Uterus (tissue), 4 donors: ENCODE data around the gene CWF19L1. TPM values are rescaled to one million over a fixed set of nuclear protein-coding genes. Genes with fewer than 3 reads are reported as not detected.
"Not testable (repeated sequence)": the region's sequence is repeated elsewhere in the genome, so short reads cannot be mapped to it uniquely, and the experiment has no call there.

Experiments
- DNase-seq, 2 donors: peaks; one replicate each; pipeline ENCODE4 v3.0.0-alpha.2; 2019 to 2020
- H3K27ac ChIP-seq, 2 donors: fragments of 200-600 bp; sonication (generic); 1 replicate in 1 of 2; 2 replicates in 1 of 2; pipeline ENCODE4 v1.5.1; 2016 to 2018
- H3K27me3 ChIP-seq, 2 donors: fragments of 200-600 bp; sonication (generic); one replicate each; pipeline ENCODE4 v1.5.1; 2018 to 2019; ENCODE audit warnings: control low read depth in 1 of 2
- H3K36me3 ChIP-seq, 2 donors: fragments of 200-600 bp; sonication (generic); one replicate each; pipeline ENCODE4 v1.5.1; 2019; ENCODE audit warnings: control low read depth in 1 of 2
- H3K4me1 ChIP-seq, 2 donors: fragments of 200-600 bp; sonication (generic); one replicate each; pipeline ENCODE4 v1.5.1; 2018 to 2019; ENCODE audit warnings: control low read depth in 1 of 2
- H3K4me3 ChIP-seq, 2 donors: fragments of 200-600 bp; sonication (generic); 1 replicate in 1 of 2; 2 replicates in 1 of 2; pipeline ENCODE4 v1.5.1; 2018 to 2019; ENCODE audit warnings: mild to moderate bottlenecking in 1 of 2
- H3K9me3 ChIP-seq, 2 donors: fragments of 200-600 bp; sonication (generic); one replicate each; pipeline ENCODE4 v1.5.1; 2019; ENCODE audit warnings: control low read depth in 1 of 2
- POLR2A ChIP-seq, 2 donors: fragments of 450-650 bp; IDR thresholded peaks; one replicate each; pipeline ENCODE4 v1.6.1; 2016; ENCODE audit warnings: antibody characterized with exemption in 2 of 2, mild to moderate bottlenecking in 1 of 2, moderate library complexity in 1 of 2
- intact Hi-C: fragments of 100-400 bp; cut with DNase I; formaldehyde crosslinking; loops from one replicate; pipeline ENCODE4 v1.15.1; 2023; ENCODE audit warnings: low total_unique reads
- total RNA-seq, 4 donors: library from RNA; depleted of rRNA in 3 of 4; stranded (reverse); fragments of >200 nt in 3 of 4; gene quantifications; one replicate each; pipeline versions ENCODE4 v1.1.0 to v1.2.4, GENCODE V29; 2014 to 2023
- TF ChIP-seq, protein P1 (sequence below), 4 experiments: fragments of 200-600 bp in 2 of 4; fragments of 450-650 bp in 2 of 4; sonication (generic) in 2 of 4; IDR thresholded peaks; one replicate each; pipeline ENCODE4 v1.5.1; 2016 to 2019; ENCODE audit warnings: antibody characterized with exemption in 4 of 4, mild to moderate bottlenecking in 2 of 4, moderate library complexity in 1 of 4
- donor health status: DM: yes; HTN: yes; CAD: no.

CWF19L1 gene
- total RNA-seq, 4 donors from 2014 or later = 4.1 to 42.4 (median 29.3) TPM

- H3K4me3 ChIP-seq = no peak overlapping the region
- DNase-seq = no peak
- H3K27me3 ChIP-seq = no peaks in the 10 kb centered on the region
- intact Hi-C loops = no loop called here
- H3K27ac ChIP-seq = no peak overlapping the region
- TF ChIP-seq POLR2A (IDR thresholded peaks at IDR 0.05) = no peak
- TF ChIP-seq, protein P1, sequence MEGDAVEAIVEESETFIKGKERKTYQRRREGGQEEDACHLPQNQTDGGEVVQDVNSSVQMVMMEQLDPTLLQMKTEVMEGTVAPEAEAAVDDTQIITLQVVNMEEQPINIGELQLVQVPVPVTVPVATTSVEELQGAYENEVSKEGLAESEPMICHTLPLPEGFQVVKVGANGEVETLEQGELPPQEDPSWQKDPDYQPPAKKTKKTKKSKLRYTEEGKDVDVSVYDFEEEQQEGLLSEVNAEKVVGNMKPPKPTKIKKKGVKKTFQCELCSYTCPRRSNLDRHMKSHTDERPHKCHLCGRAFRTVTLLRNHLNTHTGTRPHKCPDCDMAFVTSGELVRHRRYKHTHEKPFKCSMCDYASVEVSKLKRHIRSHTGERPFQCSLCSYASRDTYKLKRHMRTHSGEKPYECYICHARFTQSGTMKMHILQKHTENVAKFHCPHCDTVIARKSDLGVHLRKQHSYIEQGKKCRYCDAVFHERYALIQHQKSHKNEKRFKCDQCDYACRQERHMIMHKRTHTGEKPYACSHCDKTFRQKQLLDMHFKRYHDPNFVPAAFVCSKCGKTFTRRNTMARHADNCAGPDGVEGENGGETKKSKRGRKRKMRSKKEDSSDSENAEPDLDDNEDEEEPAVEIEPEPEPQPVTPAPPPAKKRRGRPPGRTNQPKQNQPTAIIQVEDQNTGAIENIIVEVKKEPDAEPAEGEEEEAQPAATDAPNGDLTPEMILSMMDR (IDR thresholded peaks at IDR 0.05) = no peak
- H3K36me3 ChIP-seq = no peaks in the 10 kb centered on the region
- no peaks in the 10 kb centered on the region for H3K9me3 ChIP-seq
- peaks cover 0 to 10% of the 10 kb centered on the region in 2 donors for H3K4me1 ChIP-seq
Observed at GRCh38 chr10:100282907-100283306, 15.5 kb upstream of the CWF19L1 start.

GRCh38 chr10:100276971-100277370 lies 9.5 kb upstream of the CWF19L1 start:
- H3K9me3 ChIP-seq, H3K27ac ChIP-seq, DNase-seq, H3K4me3 ChIP-seq, H3K36me3 ChIP-seq, H3K27me3 ChIP-seq, H3K4me1 ChIP-seq, intact Hi-C loops: not testable (repeated sequence)

GRCh38 chr10:100265821-100266485 lies 1.5 kb downstream of the CWF19L1 start:
- Histone ChIP-seq H3K9me3 (no peaks in the 10 kb centered on the region), H3K4me1 (peaks cover 0 to 5% of the 10 kb centered on the region in 2 donors), H3K36me3 (no peaks in the 10 kb centered on the region), H3K27me3 (no peaks in the 10 kb centered on the region), H3K4me3 (no peak overlapping the region), H3K27ac (no peak overlapping the region)
- intact Hi-C loops = no loop called here
- no peak for TF ChIP-seq POLR2A (IDR thresholded peaks at IDR 0.05)
- TF ChIP-seq, protein P1 (IDR thresholded peaks at IDR 0.05) = no peak
- DNase-seq = no peak

DNA sequence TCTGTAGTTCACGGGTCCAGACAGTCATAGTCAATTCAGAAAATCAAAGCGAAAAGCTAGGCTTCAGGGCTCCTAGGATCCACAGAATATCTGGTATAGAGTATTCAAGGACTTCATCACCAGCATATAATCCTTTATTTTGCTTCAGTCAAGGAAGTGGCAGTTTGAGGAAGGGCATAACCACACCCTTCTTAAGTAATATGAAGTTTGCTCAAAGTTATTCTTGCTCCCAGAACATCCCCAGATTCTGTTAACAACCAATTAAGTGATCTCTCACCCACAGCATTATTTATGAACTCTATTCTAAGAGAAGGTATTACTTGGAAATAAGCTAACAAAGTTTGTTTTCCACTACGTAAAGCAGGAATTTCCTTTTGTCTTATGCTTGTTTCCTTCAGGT lies 13.2 kb downstream of the CWF19L1 start:
- intact Hi-C loops = no loop called here
- Histone ChIP-seq H3K4me3 (no peak overlapping the region), H3K4me1 (no peaks in the 10 kb centered on the region), H3K36me3 (no peaks in the 10 kb centered on the region), H3K27me3 (no peaks in the 10 kb centered on the region), H3K27ac (no peak overlapping the region), H3K9me3 (no peaks in the 10 kb centered on the region)
- DNase-seq = no peak
- TF ChIP-seq POLR2A (IDR thresholded peaks at IDR 0.05) = no peak
- TF ChIP-seq, protein P1 (IDR thresholded peaks at IDR 0.05) = no peak

- DNase-seq = no peak
- no peak overlapping the region for H3K27ac ChIP-seq
- no peaks in the 10 kb centered on the region for H3K9me3 ChIP-seq
- no peaks in the 10 kb centered on the region for H3K4me1 ChIP-seq
- H3K27me3 ChIP-seq = no peaks in the 10 kb centered on the region
- no peak overlapping the region for H3K4me3 ChIP-seq
- intact Hi-C loops = no loop called here
- no peaks in the 10 kb centered on the region for H3K36me3 ChIP-seq
- TF ChIP-seq, protein P1 (IDR thresholded peaks at IDR 0.05) = no peak
- TF ChIP-seq POLR2A (IDR thresholded peaks at IDR 0.05) = no peak
Observed at GRCh38 chr10:100253041-100253440, 14.4 kb downstream of the CWF19L1 start.

DNA sequence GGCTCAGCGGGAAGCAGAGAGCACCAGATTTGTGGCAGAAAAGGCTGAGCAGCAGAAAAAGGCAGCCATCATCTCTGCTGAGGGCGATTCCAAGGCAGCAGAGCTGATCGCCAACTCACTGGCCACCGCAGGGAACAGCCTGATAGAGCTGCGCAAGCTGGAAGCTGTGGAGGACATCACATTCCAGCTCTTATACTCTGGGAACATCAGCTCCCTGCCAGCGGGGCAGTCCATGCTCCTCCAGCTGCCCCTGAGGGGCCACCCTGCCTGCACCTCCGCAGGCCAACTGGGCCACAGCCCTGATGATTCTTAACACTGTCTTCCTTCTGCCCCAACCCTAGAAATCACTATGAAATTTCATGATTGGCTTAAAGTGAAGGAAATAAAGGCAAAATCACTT lies 18.6 kb downstream of the CWF19L1 start:
- Histone ChIP-seq H3K4me1 (no peaks in the 10 kb centered on the region), H3K4me3 (no peak overlapping the region), H3K36me3 (no peaks in the 10 kb centered on the region), H3K9me3 (no peaks in the 10 kb centered on the region), H3K27me3 (no peaks in the 10 kb centered on the region), H3K27ac (no peak overlapping the region)
- intact Hi-C loops = no loop called here
- TF ChIP-seq, protein P1 (IDR thresholded peaks at IDR 0.05) = no peak
- TF ChIP-seq POLR2A (IDR thresholded peaks at IDR 0.05) = no peak
- no peak for DNase-seq
